Amygdala (tissue), 56 donors: ENCODE results near the gene MOCOS.
A peak's percentile ranks its signal among the peaks of the same experiment; 100 is the strongest.

Source experiments
- DNase-seq, 56 donors: peaks; one replicate each; lab custom pipeline; 2025; lab: John Stamatoyannopoulos, UW

Gene MOCOS

GRCh38 chr18:36176711-36177110, 10.6 kb upstream of the MOCOS start:
- no peak for DNase-seq

GRCh38 chr18:36177913-36178312, 9.4 kb upstream of the MOCOS start:
- DNase-seq, result no peak

- peak in 10 of 56 donors; percentile 10 to 33 (median 21) for DNase-seq
These were observed 7.5 kb upstream of the MOCOS start for GRCh38 chr18:36179562-36180355.

- DNase-seq, result no peak
These were observed 5.9 kb upstream of the MOCOS start for GRCh38 chr18:36181441-36181840.

- DNase-seq, result no peak
These were observed 5.3 kb upstream of the MOCOS start for GRCh38 chr18:36181898-36182506.

DNA sequence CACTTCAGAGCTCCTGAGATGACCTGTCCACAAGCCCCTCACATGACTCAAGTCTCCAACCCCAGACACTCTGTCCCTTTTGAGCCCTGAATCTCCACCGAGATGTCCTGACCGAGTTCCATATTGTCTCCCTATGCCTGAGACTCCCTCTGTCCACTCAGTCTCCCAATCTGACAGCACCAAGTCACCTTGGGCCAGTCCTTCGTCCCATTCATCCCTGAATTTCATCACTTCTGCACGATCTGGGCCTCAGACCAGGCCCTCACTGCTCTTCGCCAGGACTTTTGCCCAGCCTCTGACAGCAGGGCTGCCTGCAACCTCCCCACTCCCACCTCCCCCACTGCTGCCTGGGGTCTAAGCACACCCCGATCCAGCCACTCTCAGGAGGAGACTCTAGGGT, 4.3 kb upstream of the MOCOS start:
- no peak for DNase-seq

DNA sequence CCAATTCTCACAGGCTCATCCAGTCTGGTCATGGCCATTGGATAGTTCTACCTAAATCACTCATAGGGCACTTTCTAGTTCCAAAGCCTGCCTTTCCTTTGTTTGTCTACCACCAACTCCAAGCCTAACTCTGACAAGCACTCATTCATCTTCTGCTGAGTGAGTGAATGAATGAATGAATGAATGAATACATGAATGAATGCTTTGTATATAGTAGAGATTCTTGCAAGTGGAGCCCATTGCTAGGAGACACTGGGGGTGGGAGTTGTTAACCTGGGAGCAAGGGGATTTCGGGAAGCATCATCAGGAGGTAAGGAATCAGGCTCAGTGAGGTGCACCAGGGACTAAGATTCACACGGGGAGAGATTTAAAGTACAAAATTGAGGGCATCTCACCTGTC, 3.3 kb upstream of the MOCOS start:
- no peak for DNase-seq

GRCh38 chr18:36185157-36185556, 2.1 kb upstream of the MOCOS start:
- no peak for DNase-seq

GRCh38 chr18:36185901-36186460, 1.3 kb upstream of the MOCOS start:
- DNase-seq, result no peak

- no peak for DNase-seq
These were observed 670 bp upstream of the MOCOS start for GRCh38 chr18:36186461-36187192.

- DNase-seq, result no peak
These were observed 777 bp downstream of the MOCOS start for GRCh38 chr18:36187826-36188721.

GRCh38 chr18:36188916-36189315, 1.6 kb downstream of the MOCOS start:
- no peak for DNase-seq

DNA sequence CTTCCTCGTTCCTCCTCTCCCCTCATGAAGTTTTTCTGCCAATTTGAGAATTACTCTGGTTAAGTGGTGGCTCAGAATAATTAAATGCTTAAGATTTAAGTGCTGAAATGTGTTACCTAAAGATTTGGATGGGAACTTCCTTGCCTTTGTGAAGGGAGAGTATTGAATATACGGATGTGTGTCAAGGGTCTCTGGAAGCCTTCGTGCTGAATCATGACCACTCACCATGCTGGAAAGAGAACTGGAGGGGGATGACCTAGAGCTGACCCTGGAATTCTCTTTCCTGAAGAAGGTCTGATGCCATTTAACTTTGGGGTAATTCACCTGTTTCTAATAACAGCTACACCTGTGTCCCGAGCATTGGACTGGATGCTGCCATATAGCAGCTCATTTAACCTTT, 2.2 kb downstream of the MOCOS start:
- DNase-seq, result no peak

DNA sequence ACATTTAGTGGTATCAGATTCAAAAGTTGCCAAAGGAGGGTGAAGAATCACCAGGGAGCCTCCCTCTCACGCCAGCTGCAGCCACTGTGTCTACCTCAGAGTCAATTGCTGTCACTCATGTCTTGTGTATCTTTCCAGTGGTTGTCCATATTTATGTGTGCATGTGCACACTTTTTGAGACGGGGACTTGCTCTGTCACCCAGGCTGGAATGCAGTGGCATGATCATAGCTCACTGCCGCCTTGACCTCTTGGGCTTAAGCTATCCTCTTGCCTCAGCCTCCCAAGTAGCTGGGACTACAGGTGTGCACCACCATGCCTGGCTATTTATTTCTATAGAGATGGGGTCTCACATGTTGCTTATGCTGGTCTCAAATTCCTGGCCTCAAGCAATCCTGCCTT, 4.0 kb downstream of the MOCOS start:
- no peak for DNase-seq

DNA sequence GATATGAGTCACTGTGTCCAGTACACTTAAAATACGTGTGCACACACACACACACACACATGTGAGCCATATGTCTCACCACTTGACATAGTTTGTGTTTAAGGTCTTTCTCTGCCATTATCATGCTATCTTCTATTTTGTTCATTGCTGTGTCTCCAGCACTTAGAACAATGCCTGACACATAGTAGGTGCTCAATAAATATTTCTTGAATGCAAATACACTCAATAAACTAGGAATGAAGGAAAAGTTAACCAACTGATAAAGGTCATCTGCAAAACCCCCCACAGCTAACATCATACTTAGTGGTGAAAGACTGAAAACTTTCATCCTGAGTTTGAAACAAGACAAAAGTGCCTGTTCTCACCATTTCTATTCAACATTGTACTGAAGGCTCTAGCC, 4.4 kb downstream of the MOCOS start:
- DNase-seq, result no peak

- DNase-seq, result no peak
These were observed 7.5 kb downstream of the MOCOS start for GRCh38 chr18:36194600-36195315.

DNA sequence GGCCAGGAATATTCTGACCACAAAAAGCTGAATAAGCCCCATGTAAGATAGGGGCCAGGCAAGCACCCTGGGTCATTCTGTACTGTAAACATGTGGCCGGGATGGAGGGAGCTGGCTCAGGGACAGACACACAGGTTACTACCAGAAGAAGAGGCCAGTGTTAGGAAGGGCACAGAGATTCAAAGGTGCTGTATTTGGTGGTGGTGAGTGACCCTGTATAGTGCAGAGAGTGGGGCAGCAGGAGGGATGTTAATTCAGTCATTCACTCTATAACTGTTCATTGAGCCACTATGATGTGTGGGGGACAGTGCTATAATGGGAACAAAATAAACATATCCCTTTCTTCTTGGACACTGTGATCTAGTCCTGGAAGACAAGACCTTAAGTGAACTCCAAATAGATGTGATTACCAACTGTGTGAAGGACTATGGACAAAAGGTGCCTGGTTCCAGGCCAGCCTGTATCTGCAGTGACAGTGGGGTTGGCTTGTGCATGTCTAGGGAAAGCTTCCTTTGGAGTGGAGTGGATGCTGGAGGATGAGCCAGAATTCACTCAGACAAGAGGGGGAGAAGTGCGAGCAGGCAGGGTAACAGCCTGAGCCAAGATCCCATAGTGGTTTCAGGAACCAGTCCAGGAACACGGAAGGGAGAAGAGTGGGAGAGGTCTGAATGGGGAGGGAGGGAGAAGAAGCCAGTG, 8.3 kb downstream of the MOCOS start:
- no peak for DNase-seq

DNA sequence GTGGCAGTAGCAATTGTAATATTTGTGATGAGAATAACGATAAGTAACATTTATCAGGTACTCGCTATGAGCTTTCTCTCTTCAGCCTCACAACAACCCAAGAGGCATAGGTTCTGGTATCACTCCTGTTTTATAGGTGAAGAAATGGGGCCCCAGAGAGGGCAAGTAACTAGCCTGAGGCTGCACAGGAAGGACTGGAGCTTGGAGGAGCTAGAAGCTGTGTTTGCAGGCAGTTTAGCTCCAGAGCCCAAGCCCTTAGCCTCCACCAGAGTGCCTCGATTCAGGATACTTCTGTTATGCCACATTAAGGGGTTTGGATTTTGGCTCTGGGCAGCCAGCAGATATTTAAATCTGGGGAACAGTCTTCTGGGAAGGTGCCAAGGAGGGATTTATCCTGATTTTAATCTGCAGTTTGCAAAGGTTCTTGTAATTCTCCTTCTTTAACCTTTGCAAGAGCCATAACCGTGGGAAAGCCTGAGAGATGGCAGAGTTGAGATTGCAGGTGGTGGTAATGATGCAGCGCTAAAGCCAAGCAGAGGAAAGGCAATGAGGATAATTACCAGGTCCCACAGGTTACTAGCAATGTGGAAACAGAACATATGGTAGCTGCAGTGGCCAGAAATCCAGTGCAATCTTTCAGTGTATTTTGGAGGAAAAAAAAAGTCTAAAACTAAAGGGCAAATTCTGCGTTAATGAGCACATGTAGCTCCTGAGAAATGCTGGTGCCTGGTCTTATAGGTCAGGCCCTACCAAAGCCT, 9.1 kb downstream of the MOCOS start:
- DNase-seq, result no peak
